AG09309 (cell line): ENCODE results near the gene DIPK2A.
A peak's percentile ranks its signal among the peaks of the same experiment; 100 is the strongest.

Experiments
- DNase-seq: peaks from one replicate; pipeline ENCODE4 v3.0.0-alpha.2; 2010; ENCODE audit warnings: low read depth
- H3K4me3 ChIP-seq: 2 replicates; pipeline ENCODE4 v1.5.1; 2011; ENCODE audit warnings: mild to moderate bottlenecking, low read depth, low read length, moderate library complexity; ENCODE audit not compliant: control insufficient read depth
- CTCF ChIP-seq: IDR thresholded peaks from 2 replicates; pipeline ENCODE4 v1.5.1; 2011; ENCODE audit warnings: mild to moderate bottlenecking, low read depth, low read length, inconsistent platforms; ENCODE audit not compliant: insufficient read depth, control insufficient read depth; ENCODE audit errors: missing control alignments

The DIPK2A gene

GRCh38 chr3:143973259-143974021 is 1.8 kb downstream of the DIPK2A start:
- H3K4me3 ChIP-seq, result peak overlapping the region; percentile 88
- TF ChIP-seq CTCF, result no peak
- DNase-seq, result no peak

DNA sequence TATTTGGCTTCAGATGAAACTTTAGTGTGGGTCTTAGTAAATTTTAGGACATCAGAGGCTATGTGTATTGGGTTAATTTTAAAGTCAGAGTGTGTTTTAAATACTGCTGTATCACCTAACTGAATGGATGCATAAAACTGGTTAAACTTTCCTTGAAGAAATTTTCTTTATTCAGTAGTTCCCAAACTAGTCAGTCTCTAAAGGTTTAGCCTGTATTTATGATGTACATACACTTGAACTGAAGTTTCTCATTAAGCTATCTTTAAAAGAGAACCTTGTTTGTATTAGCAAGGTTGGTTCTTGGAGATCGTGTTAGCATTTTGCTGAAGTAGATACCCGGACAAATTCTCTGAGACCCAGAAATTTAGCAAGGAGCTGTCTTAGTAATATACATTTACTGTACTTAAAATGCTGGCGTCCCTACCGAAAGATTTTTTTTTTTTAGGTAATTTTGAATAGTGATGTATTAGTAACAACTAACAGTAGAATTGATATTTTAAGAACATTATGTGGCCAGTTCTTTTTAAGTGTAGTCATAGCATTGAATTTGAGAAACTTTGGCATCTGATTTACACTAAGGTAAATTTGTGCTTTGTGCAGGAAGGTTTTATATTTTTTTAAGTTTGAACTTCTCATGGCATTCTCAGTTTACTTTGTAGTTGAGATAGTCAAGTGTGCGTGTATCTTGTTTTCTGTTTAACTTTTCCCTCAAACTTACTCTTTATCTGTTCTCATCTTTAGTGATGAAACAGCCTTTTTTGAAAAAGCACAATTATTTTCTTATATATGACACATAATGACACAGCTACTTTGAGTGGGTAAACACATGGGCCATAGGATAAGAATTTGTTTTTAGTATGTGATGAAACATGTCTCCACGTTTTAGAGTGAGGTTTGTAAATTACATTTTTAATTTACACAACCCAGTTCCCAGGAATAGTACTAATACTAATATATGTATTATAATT is 2.9 kb downstream of the DIPK2A start:
- no peak for TF ChIP-seq CTCF
- H3K4me3 ChIP-seq, result peak overlapping the region; percentile 88
- no peak for DNase-seq

- DNase-seq, result no peak
- H3K4me3 ChIP-seq, result no peak overlapping the region
- peak; percentile 48 for TF ChIP-seq CTCF
Observed at GRCh38 chr3:143975554-143976152, 4.0 kb downstream of the DIPK2A start.

- no peak for DNase-seq
- no peak for TF ChIP-seq CTCF
- H3K4me3 ChIP-seq, result no peak overlapping the region
Observed at GRCh38 chr3:143977341-143978262, 6.0 kb downstream of the DIPK2A start.

DNA sequence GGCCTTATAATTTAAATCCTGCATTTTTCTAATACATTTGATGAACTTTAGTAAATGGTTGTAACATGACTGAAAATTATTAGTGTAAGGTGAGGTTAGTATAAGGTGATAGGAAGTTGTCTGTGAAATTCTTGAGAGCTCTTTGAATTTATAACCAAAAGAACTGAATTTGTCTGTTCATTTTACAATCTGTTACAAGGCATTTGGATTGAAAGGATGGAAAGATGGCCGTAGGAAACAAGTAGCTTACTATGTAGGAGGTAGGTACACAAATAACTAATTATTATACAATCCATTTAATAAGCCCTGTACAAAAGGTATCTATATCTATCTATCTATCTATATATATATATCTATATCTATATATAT is 6.6 kb downstream of the DIPK2A start:
- TF ChIP-seq CTCF, result no peak
- no peak for DNase-seq
- no peak overlapping the region for H3K4me3 ChIP-seq

DNA sequence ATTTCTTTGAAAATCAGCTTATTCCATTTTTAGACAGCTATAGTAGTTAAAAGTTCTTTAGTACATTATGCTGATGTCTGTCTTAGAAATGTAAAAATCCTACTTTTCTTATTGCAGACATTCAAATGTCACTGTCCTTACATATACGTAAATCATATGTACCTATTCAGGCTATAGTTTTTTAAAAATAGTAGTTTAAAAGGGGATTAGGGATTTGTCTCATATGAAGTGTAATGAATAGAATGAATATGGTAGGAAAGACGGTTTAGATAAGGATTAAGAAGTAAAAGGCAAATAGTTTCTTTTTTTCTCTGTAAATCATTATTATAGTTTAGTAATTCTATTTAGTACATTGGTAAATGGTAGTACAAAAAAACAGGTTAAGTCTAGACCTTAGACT is 7.4 kb downstream of the DIPK2A start:
- no peak for TF ChIP-seq CTCF
- H3K4me3 ChIP-seq, result no peak overlapping the region
- no peak for DNase-seq
